Kidney epithelial cell (primary cell): ENCODE measurements around the gene DMKN. TPM values are rescaled to one million over a fixed set of nuclear protein-coding genes. Genes with fewer than 3 reads are reported as not detected.
A peak's percentile ranks its signal among the peaks of the same experiment; 100 is the strongest.

Experiments used
- DNase-seq: peaks from one replicate; pipeline ENCODE4 v3.0.0-alpha.2; 2010; ENCODE audit warnings: low read depth
- H3K27me3 ChIP-seq: 2 replicates; pipeline ENCODE4 v1.6.0; 2011; ENCODE audit warnings: low read length; ENCODE audit not compliant: control insufficient read depth, insufficient read depth
- H3K36me3 ChIP-seq: 2 replicates; pipeline ENCODE4 v1.5.1; 2011; ENCODE audit warnings: low read length; ENCODE audit not compliant: control insufficient read depth, insufficient read depth
- H3K4me3 ChIP-seq: 2 replicates; pipeline ENCODE4 v1.5.1; 2011; ENCODE audit warnings: low read depth, mild to moderate bottlenecking, control low read depth, low read length
- total RNA-seq: library from RNA; depleted of rRNA; stranded (reverse); fragments of >200 nt; gene quantifications from 2 replicates; pipeline ENCODE4 v1.2.3, GENCODE V29; 2015
- TF ChIP-seq, protein P1 (sequence below): IDR thresholded peaks from 2 replicates; pipeline ENCODE4 v1.5.1; 2011; ENCODE audit warnings: mild to moderate bottlenecking, moderate library complexity, low read length, control low read depth, inconsistent platforms; ENCODE audit not compliant: insufficient read depth, poor library complexity, severe bottlenecking

The DMKN gene
- total RNA-seq, 1 donor from 2014 or later, result 266 TPM

DNA sequence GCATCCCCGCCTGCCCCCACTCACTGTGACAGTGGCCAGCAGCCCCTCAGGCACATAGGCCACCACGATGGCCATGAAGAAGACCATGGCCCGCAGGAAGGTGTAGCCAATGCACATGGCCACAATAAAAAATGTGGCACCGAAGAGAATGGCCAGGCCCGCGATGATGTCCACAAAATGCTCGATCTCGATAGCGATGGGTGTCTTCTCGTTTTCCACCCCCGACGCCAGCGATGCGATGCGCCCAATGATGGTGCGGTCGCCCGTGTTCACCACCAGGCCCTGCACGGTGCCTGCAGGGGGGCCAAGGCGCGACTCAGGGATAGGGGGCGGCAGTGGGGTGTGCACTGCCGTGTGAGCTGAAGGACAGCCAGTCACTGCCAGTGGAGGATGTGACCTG, 46.3 kb upstream of the DMKN start:
- TF ChIP-seq, protein P1, sequence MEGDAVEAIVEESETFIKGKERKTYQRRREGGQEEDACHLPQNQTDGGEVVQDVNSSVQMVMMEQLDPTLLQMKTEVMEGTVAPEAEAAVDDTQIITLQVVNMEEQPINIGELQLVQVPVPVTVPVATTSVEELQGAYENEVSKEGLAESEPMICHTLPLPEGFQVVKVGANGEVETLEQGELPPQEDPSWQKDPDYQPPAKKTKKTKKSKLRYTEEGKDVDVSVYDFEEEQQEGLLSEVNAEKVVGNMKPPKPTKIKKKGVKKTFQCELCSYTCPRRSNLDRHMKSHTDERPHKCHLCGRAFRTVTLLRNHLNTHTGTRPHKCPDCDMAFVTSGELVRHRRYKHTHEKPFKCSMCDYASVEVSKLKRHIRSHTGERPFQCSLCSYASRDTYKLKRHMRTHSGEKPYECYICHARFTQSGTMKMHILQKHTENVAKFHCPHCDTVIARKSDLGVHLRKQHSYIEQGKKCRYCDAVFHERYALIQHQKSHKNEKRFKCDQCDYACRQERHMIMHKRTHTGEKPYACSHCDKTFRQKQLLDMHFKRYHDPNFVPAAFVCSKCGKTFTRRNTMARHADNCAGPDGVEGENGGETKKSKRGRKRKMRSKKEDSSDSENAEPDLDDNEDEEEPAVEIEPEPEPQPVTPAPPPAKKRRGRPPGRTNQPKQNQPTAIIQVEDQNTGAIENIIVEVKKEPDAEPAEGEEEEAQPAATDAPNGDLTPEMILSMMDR, result no peak
- DNase-seq, result no peak
- Histone ChIP-seq H3K36me3 (no peaks in the 10 kb centered on the region), H3K27me3 (peaks cover 34% of the 10 kb centered on the region), H3K4me3 (no peak overlapping the region)

GRCh38 chr19:35559281-35559659, 45.8 kb upstream of the DMKN start:
- Histone ChIP-seq H3K36me3 (no peaks in the 10 kb centered on the region), H3K27me3 (peaks cover 34% of the 10 kb centered on the region), H3K4me3 (no peak overlapping the region)
- TF ChIP-seq, protein P1, result no peak
- no peak for DNase-seq

DNA sequence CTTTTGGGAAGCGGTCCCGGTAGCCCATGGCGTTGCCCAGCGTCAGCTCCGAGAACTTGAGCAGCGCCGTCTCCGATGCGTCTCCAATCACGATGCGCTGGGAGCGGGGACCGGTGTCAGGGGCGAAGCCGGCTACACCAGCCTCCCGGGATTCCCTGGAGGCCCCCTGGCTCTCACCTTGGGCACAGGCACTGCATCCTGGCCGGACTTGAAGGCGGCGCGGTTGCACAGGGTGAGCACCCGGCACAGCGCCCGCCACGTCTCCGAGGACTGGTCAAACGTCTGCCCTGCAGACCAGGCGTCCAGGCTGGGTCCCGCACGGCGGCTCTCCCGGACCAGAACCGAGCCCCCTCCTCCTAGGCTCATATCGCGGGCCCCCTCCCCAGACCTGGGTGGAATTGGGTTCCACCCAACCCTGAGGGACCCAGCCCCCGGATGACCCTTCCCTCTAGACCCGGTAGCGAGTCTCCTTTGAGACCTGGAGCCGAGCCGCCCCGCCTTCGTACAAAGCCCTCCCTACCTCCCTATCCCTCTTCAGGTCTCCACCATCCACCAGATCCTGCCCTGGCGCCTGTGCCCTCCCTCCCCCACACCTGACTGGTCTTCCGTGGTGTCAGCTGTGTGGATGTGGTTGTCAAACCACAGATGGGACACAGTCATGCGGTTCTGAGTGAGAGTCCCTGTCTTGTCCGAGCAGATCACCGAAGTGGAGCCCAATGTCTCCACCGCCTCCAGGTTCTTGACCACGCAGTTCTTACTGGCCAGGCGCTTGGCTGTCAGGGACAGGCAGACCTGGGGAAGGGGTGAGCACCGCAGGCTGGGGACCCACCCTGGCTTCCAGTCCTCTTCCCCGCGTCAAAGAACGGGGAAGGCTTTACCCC, 45.2 kb upstream of the DMKN start:
- no peak for DNase-seq
- no peaks in the 10 kb centered on the region for H3K36me3 ChIP-seq
- H3K27me3 ChIP-seq, result peaks cover 34% of the 10 kb centered on the region
- TF ChIP-seq, protein P1, result no peak
- H3K4me3 ChIP-seq, result peak overlapping the region; percentile 39

GRCh38 chr19:35557539-35558399, 44.3 kb upstream of the DMKN start:
- TF ChIP-seq, protein P1, result peak; percentile 8
- H3K27me3 ChIP-seq, result peaks cover 34% of the 10 kb centered on the region
- DNase-seq, result no peak
- peak overlapping the region; percentile 39 for H3K4me3 ChIP-seq
- H3K36me3 ChIP-seq, result no peaks in the 10 kb centered on the region

DNA sequence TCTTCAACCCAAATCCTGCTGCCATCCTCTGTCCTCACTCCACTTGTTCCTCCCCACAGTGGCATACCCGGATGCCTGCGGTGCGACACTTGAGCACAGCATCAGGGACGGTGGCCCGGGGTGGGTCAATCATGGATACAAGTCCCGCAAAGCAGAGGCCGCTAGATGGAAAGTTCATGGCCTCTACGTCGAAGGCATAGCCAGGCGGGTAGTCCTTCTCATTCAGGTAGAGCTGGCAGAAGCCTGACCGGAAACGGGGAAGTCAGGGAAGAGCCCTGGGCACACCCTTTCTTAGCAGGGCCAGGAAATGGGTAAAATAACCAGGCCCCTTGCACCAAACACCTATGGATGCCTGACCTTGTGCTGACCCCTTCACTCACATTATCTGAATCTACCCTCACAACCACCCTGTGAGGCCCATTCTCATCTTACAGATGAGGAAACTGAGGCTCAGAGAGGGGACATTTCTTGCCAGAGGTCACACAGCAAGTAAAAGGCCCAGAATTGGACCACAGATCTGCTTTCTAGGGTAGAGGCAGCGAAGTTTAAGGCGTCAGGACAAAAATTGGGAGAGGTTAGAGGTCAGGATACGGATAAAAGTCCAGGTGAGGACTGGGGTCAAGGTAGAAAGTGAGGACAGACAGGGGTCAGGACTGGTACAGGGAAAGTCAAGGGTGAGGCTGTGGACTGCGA, 43.5 kb upstream of the DMKN start:
- DNase-seq, result no peak

More for the DNA sequence above, 43.5 kb upstream of the DMKN start:
- H3K36me3 ChIP-seq, result no peaks in the 10 kb centered on the region
- H3K27me3 ChIP-seq, result peaks cover 34% of the 10 kb centered on the region
- TF ChIP-seq, protein P1, result no peak
- H3K4me3 ChIP-seq, result no peak overlapping the region
